GM13976 (cell line): Measurements from ENCODE around the gene CHST7.

Experiments
- DNase-seq: peaks from one replicate; pipeline ENCODE4 v3.0.0; 2012; ENCODE audit warnings: low spot score
- CTCF ChIP-seq: IDR thresholded peaks from 2 replicates; pipeline ENCODE4 v1.5.1; 2012; ENCODE audit warnings: borderline replicate concordance, mild to moderate bottlenecking; ENCODE audit not compliant: insufficient read depth; ENCODE audit errors: extremely low read depth, missing control alignments, control extremely low read depth
- in situ Hi-C: fragments of 300-500 bp; cut with MboI; formaldehyde crosslinking; loops from one replicate; pipeline ENCODE4 v1.12.0; 2022; ENCODE audit warnings: low sequenced_read_pairs, mixed read lengths, inconsistent platforms; ENCODE audit not compliant: unreplicated experiment

Gene CHST7

GRCh38 chrX:46573892-46574773, 568 bp downstream of the CHST7 start:
- DNase-seq, result peak; percentile 59
- in situ Hi-C loops, result loop anchor here (10.0 kb wide), 1 partner anchor 61 kb away; no protein-coding TSS in a partner anchor
- TF ChIP-seq CTCF, result no peak

GRCh38 chrX:46574774-46575381, 1.3 kb downstream of the CHST7 start:
- in situ Hi-C loops, result loop anchor here (10.0 kb wide), 1 partner anchor 60 kb away; no protein-coding TSS in a partner anchor
- DNase-seq, result peak; percentile 45
- peak; percentile 15 for TF ChIP-seq CTCF

- in situ Hi-C loops, result loop anchor here (10.0 kb wide), 1 partner anchor 59 kb away; no protein-coding TSS in a partner anchor
- no peak for DNase-seq
- TF ChIP-seq CTCF, result no peak
These were observed 2.0 kb downstream of the CHST7 start for GRCh38 chrX:46575586-46575985.

GRCh38 chrX:46575991-46576392, 2.4 kb downstream of the CHST7 start:
- TF ChIP-seq CTCF, result no peak
- DNase-seq, result no peak
- in situ Hi-C loops, result loop anchor here (10.0 kb wide), 1 partner anchor 59 kb away; no protein-coding TSS in a partner anchor

GRCh38 chrX:46576458-46576857, 2.9 kb downstream of the CHST7 start:
- no peak for DNase-seq
- in situ Hi-C loops, result loop anchor here (10.0 kb wide), 1 partner anchor 58 kb away; no protein-coding TSS in a partner anchor
- TF ChIP-seq CTCF, result no peak

- TF ChIP-seq CTCF, result no peak
- in situ Hi-C loops, result loop anchor here (10.0 kb wide), 1 partner anchor 57 kb away; no protein-coding TSS in a partner anchor
- DNase-seq, result no peak
These were observed 3.8 kb downstream of the CHST7 start for GRCh38 chrX:46577221-46578005.
